Skeletal muscle tissue (tissue), 4 donors: ENCODE data around the gene NGDN. TPM values are rescaled to one million over a fixed set of nuclear protein-coding genes. Genes with fewer than 3 reads are reported as not detected.

Experiments
- H3K27ac ChIP-seq: one replicate; pipeline ENCODE4 v1.7.0; 2013; ENCODE audit warnings: mild to moderate bottlenecking, low read depth, low read length, inconsistent platforms
- H3K27me3 ChIP-seq, 3 donors: one replicate each; pipeline ENCODE4 v1.7.0; 2013; ENCODE audit warnings: low read length in 3 of 3; ENCODE audit not compliant: control insufficient read depth in 3 of 3, insufficient read depth in 3 of 3
- H3K36me3 ChIP-seq, 3 donors: one replicate each; pipeline ENCODE4 v1.7.0; 2013; ENCODE audit warnings: low read length in 3 of 3; ENCODE audit not compliant: control insufficient read depth in 3 of 3, insufficient read depth in 3 of 3
- H3K4me1 ChIP-seq, 3 donors: one replicate each; pipeline ENCODE4 v1.7.0; 2013; ENCODE audit warnings: low read length in 3 of 3, mild to moderate bottlenecking in 3 of 3; ENCODE audit not compliant: control insufficient read depth in 3 of 3, insufficient read depth in 3 of 3
- H3K4me3 ChIP-seq, 3 donors: one replicate each; pipeline ENCODE4 v1.7.0; 2013; ENCODE audit warnings: low read length in 3 of 3
- H3K9ac ChIP-seq, 3 donors: one replicate each; pipeline ENCODE4 v1.7.0; 2013; ENCODE audit warnings: low read length in 3 of 3, mild to moderate bottlenecking in 3 of 3, moderate library complexity in 2 of 3, low read depth in 1 of 3
- H3K9me3 ChIP-seq, 3 donors: one replicate each; pipeline ENCODE4 v1.7.0; 2013; ENCODE audit warnings: low read length in 3 of 3; ENCODE audit not compliant: control insufficient read depth in 3 of 3
- total RNA-seq: library from RNA; depleted of rRNA; stranded (reverse); fragments of >200 nt; gene quantifications from one replicate; pipeline ENCODE4 v1.2.3, GENCODE V29; 2014
- donor health status: Osteomylitis.

Gene NGDN
- total RNA-seq, 1 donor from 2014 or later = 32.4 TPM

DNA sequence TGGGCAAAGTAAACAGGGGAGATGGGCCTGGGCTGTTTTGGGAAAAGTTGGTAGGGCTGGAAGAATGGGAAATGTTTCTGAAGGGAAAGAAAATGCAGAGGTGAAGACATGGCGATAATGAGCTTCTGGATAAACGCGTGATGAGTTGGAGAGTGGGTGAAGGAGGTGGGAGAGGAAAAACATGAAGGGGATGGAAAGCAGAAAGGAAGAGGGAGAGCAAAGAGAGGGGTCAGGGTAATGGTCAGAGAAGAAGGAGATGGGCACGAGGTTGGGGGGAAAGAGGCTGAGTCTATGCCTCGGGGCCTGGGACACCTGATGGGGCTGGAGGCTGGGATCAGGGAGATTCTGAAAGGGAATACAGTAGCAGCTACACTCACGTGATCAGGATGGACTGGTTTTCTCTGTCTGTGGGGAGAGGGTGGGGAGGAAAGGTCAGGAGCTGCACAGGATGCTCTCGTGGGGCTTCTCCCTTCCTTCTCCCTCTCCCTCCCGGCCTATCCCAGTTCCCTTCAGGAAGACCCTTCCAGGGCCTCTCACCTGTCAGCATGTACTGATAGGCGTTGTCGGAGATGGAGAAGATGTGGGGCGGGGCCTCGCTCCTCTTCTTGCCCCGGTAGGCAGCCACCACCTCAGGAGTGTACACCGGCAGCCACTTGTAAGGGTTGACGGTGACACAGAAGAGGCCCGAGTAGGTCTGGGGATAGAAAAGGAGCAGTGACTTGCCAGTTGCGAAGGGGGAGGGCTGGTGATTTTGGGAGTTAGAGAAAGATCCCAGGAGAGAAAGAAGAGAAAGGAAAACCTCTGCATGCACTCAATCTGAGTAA lies 37.2 kb upstream of the NGDN start:
- H3K4me1 ChIP-seq = peaks cover 12 to 50% (median 44%) of the 10 kb centered on the region in 3 donors
- H3K9ac ChIP-seq = peak overlapping the region in 2 of 3 donors; percentile 66 to 82
- peak overlapping the region; percentile 76 to 80 (median 79) for H3K4me3 ChIP-seq
- H3K27ac ChIP-seq = peak overlapping the region; percentile 31
- peaks cover 0 to 2% (median 0%) of the 10 kb centered on the region in 3 donors for H3K27me3 ChIP-seq
- H3K9me3 ChIP-seq = no peaks in the 10 kb centered on the region
- peaks cover 17 to 76% (median 57%) of the 10 kb centered on the region in 3 donors for H3K36me3 ChIP-seq

DNA sequence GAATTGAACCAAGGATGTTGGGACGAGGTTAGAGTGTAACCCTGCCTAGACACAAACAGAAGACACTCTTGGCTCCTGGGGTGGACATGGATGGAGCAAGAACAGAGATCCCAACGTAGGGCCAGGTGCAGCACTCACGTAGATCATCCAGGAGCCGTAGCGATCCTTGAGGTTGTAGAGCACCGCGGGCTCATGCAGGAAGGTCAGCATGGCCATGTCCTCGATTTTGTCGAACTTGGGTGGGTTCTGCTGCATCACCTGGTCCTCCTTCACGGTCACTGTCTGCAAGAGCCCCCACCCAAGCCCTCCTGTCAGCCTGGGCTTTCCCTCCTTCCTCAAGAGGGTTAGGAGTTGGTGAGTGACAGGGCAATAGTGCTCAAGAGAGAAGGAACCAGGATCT lies 36.6 kb upstream of the NGDN start:
- Histone ChIP-seq H3K27me3 (peaks cover 0 to 2% (median 0%) of the 10 kb centered on the region in 3 donors), H3K27ac (peak overlapping the region; percentile 90), H3K9ac (peak overlapping the region; percentile 66 to 82 (median 78)), H3K9me3 (no peaks in the 10 kb centered on the region), H3K4me1 (peaks cover 11 to 50% (median 45%) of the 10 kb centered on the region in 3 donors), H3K4me3 (peak overlapping the region; percentile 76 to 80 (median 79)), H3K36me3 (peaks cover 14 to 70% (median 50%) of the 10 kb centered on the region in 3 donors)

DNA sequence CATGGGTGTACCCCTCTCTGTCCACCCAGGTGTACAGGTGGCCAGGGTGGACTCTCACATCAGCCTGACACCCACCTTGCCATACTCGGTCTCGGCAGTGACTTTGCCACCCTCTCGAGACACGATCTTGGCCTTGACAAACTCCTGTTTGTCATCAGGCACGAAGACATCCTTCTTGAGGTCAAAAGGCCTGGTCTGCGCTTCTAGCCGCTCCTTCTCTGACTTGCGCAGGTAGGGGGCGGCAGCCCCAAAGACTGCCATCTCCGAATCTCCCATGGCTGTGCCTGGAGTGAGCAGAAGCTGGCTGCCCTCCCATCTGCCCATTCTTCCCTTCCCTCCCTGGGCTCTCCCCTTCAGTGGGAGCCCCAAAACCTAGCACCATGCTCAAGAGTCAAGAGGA lies 36.0 kb upstream of the NGDN start:
- peak overlapping the region; percentile 90 for H3K27ac ChIP-seq
- peak overlapping the region; percentile 76 to 80 (median 79) for H3K4me3 ChIP-seq
- H3K9me3 ChIP-seq = no peaks in the 10 kb centered on the region
- peak overlapping the region; percentile 66 to 82 (median 78) for H3K9ac ChIP-seq
- peaks cover 16 to 50% (median 46%) of the 10 kb centered on the region in 3 donors for H3K4me1 ChIP-seq
- peaks cover 11 to 65% (median 47%) of the 10 kb centered on the region in 3 donors for H3K36me3 ChIP-seq
- peaks cover 0 to 2% (median 0%) of the 10 kb centered on the region in 3 donors for H3K27me3 ChIP-seq

DNA sequence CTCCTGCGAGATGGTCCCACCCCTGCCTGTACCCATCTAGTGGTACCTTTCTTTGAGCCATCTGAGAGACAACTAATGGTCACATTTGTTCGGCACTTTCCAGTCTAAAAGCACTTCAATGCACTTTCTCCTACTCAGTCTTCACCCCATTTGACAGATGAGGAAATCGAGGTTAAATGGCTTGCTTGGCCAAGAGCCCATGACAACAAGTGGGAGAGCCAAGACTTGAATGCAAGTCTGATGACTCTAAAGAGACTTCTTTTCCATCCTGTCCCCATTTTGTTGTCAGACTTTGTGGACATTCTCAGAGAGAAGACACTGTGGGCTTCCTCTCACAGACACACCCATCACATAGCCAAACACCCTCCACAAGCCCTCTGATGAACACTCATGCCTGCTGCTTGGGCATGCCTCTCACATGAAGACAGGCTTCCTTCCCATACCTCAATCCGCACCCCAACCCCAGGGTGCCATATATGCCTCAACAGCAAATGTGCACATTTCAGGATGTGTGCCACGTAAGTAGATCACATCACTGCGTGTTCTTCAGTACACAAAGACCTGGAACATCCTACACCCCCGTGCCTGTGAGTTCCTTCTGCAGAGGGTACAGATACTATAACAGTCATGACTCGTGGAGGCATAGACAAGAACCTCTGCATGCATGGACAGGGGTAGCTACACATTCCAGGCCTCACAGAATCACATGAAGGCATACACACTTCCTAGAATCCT lies 34.8 kb upstream of the NGDN start:
- Histone ChIP-seq H3K27me3 (peaks cover 0 to 2% (median 0%) of the 10 kb centered on the region in 3 donors), H3K4me1 (peaks cover 23 to 55% (median 53%) of the 10 kb centered on the region in 3 donors), H3K4me3 (peak overlapping the region; percentile 76 to 80 (median 79)), H3K9ac (peak overlapping the region; percentile 66 to 82 (median 78)), H3K9me3 (no peaks in the 10 kb centered on the region), H3K36me3 (peaks cover 11 to 56% (median 47%) of the 10 kb centered on the region in 3 donors), H3K27ac (peak overlapping the region; percentile 90)

DNA sequence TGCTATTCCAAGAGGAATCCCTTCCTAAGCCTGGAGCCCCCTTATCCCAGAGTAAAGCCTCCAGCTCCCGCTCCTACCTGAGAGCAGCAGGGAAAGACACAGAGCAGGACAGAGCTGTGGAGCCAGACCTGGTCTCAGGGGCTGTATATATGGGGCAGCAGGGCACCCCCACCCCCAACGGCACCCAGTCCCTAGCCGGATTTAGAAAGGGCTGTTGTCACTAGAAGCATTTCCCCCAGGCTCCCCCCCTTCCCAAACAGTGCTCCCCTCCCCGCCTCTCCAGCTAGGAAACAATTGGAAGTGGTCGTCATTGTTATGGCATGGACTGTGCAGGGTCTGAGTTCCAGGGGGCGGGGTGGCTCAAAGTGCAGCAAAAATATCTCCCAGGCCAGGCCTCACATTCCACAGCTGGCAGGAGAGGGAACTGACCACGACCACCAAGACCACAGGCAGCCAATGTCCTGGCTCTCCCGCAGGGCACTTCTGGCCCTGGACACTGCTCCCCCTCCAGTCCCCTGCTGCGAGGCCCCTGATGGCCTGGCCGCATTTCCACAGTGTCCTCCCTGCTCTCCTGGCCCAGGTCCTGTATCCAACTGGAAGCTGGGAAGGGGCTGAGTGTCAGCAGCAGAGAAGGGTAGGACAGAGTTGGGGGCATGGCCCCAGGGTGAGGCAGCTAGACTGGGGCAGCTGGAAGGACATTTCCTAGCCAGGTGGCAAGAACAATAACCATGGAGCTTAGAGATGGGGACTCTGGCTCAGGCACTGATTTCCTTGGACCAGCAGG lies 33.8 kb upstream of the NGDN start, which contains the start of gene MYH7:
Gene MYH7, minus strand, starts transcription at position 118 of the 784 bp plus-strand sequence. CDS start 1,928 bp downstream, outside the sequence.
- peak within 1 kb of the TSS; percentile 76 to 80 (median 79) for H3K4me3 ChIP-seq
- H3K27me3 ChIP-seq = no peaks in the 10 kb centered on the region
- H3K36me3 ChIP-seq = peaks cover 8 to 45% (median 44%) of the 10 kb centered on the region in 3 donors
- H3K9me3 ChIP-seq = no peaks in the 10 kb centered on the region
- H3K4me1 ChIP-seq = peaks cover 23 to 56% (median 55%) of the 10 kb centered on the region in 3 donors
- H3K27ac ChIP-seq = peak within 1 kb of the TSS; percentile 90
- H3K9ac ChIP-seq = peak within 1 kb of the TSS; percentile 66 to 82 (median 78)

DNA sequence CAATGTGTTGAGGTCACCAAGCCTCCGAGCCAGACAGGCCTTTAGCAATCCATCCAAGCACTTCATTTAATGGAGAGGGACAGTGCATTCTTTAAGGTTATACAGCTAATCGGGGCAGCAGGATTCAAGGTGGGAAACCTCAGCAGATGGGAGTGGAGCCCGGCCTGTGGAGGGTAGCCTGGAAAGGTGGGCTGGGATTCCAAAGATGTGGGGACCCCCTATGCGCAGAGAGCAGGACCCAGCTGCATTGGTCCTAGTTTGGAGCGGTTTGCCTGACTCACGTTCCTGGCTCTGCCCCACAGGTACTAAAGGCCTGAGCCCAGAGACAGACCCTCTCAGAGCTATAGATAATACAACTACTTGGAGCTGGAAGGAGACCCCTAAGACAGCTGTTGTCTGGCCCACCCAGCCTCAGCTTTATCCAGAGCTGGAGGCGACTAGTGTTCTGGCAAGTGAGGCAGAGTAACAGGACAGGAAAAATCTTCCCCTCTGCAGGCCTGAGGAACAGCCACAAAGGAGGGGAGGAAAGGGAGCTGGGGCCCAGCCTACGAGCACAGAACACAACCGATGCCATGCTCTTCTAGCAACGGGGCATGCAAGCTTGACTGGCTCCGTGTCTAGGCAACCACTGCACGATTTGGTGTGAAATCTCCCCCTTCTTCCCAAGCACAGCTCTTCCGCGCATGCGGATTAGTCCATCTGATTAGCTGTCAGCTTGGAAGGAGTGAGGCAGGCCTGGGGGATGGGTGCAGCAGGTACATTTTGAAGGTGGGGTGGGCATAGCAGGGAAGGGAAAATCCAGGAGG lies 33.0 kb upstream of the NGDN start:
- peaks cover 23 to 60% (median 59%) of the 10 kb centered on the region in 3 donors for H3K4me1 ChIP-seq
- peak overlapping the region in 2 of 3 donors; percentile 9 to 69 for H3K4me3 ChIP-seq
- H3K27me3 ChIP-seq = no peaks in the 10 kb centered on the region
- peak overlapping the region; percentile 90 for H3K27ac ChIP-seq
- peak overlapping the region; percentile 4 to 82 (median 38) for H3K9ac ChIP-seq
- H3K9me3 ChIP-seq = no peaks in the 10 kb centered on the region
- H3K36me3 ChIP-seq = peaks cover 4 to 38% (median 37%) of the 10 kb centered on the region in 3 donors

DNA sequence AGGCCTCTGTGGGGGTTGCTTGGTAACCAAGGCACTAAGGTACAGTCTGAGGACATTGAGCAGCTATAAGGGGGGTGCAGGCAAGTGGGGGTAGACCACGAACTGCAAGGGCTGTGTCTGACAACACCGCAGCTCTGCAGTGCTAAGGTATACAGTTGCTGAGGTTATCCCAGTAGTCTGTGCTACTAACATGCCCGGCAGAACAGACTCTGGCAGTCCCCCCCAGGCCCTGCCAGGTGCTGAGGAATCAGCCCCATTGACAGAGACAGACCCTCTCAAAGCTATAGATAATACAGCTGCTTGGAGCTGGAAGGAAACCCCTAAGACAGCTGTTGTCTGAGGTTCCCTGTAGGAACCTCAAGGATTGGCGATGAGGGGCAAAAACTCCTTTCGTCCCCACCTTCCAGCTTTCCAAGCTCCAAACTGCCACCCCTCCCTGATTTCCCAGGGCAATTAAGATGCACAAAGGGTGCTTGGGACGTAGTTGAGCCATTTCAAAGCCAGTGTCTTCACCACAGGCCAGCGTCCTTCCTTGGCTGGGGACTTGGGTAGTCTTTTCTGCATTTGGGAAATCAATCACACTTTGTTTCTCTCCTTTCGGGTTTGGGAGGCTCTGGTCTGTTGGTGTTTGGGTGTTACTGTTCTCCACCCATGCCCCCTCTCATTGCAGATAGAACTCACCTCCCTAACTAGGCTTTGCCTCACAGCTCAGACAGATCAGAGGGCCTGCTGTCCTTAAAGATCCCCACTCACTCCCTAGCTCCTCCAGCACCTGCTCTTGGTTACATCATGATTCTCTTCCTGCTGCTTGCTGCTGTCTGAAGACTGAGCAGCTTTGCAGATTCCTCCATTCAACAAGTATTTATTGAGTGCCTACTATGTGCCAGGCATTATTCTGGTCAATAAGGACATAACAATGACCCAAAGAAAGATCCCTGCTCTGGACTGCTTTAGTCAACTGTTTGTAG lies 32.1 kb upstream of the NGDN start:
- H3K36me3 ChIP-seq = peaks cover 4 to 29% (median 29%) of the 10 kb centered on the region in 3 donors
- no peaks in the 10 kb centered on the region for H3K9me3 ChIP-seq
- H3K27me3 ChIP-seq = no peaks in the 10 kb centered on the region
- H3K4me1 ChIP-seq = peaks cover 31 to 65% (median 62%) of the 10 kb centered on the region in 3 donors
- H3K9ac ChIP-seq = peak overlapping the region; percentile 4 to 82 (median 34)
- H3K27ac ChIP-seq = peak overlapping the region; percentile 90
- H3K4me3 ChIP-seq = peak overlapping the region in 2 of 3 donors; percentile 9 to 69
